Stimulated activated CD4-positive, alpha-beta T cell treated with anti-CD3 and anti-CD28 coated beads, Interleukin-12 subunit alpha, Interleukin-12 subunit beta, amount 100 ng/mL, for 24 hours (primary cell): ENCODE measurements around the gene CFAP53.
"Not testable (repeated sequence)": the region's sequence is repeated elsewhere in the genome, so short reads cannot be mapped to it uniquely, and the experiment has no call there.

ENCODE experiments used
- DNase-seq, 2 experiments: peaks; one replicate each; pipeline ENCODE4 v3.0.0-alpha.2; 2020; ENCODE audit warnings: low read depth in 2 of 2

CFAP53 gene

DNA sequence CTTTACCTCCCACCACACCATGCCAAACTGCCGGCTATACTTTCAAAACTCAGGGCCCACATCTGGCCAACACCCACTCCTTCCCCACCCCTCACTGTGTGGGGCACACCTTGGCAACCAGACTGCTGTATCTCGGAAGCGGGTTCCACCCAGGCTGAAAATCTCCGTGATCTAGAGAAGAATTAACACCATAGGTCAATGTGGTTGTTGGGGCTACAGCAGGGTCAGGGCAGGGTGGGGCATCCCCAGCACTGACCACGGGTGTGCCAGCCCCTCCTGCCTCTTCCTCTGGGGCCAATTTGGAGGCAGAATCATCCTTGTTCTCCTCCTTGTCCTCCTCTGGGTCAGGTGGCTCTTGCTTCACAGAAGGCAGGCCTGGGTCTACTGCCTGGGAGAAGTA, 6.3 kb upstream of the CFAP53 start:
- no peak for DNase-seq

DNA sequence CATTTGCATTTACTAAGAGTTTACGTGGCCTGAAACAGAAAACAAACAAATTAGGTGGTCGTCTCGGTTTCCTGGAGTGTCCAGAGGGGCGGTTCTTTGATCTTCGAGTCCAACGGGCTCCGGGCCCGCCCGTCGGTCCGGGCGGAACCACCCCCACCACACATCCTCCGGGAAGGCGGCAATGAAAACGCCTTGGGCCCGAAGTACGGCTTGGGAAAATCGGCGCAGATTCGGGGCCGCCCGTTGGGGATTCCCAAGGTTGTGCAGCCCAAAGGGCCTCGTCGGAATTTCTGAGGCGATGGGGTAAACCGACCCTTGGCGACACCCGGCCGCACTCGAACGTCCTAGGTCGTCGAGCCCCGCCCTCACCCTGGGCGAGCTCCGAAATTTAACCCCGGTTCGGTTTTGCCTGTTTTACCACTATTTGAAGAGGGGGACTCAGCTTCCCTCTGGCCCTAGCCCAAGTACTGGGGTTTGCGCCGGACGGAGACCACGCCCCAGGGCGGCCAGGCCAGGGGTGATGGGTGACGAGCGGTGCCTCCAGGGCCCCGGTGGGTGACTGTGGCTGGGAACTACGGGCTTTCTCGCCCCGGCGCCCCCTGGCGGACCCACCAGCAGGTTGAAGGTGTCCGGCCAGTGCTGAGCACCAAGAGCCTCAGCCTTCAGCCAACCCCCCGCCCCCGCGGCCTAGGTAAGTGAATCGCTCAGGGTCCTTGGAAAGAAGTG, 1.9 kb upstream of the CFAP53 start:
- DNase-seq: peak; percentile 48 to 76

DNA sequence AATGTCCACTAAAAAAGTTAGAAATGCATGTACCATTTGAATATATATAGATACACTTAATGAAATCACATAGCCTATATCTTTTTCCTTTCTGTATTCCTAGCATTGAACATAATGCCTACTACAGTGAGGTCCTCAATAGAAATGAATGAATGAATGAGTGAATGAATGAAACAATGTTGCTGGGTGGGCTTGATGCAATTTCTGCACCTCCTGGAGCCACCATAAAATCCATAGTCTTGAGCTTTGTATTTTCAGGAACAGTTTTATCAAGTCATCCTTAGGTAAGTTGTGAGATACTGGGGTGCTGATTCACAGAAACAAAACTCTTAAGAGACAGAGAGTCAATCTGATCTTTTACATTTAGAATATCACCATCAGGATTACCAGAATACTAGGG, 3.3 kb downstream of the CFAP53 start:
- DNase-seq: no peak

DNA sequence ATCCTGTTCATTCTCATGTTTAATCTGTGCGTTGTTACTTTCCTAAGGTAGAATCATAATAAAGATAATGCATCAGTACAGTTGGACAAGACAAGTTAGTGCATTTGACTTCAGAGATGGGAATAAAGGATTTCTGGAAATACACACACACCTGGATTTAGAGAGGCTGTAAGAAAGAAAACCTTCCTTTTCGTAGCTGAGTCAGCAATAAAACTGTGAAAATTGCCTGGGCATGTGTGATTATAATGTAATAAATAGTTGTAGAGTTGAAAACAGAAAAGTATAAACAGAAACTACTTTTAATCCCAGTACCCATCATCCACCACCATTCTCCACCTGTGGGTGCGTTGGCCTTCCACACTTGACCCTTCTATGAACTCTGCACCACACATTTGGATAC, 15.4 kb downstream of the CFAP53 start:
- no peak for DNase-seq

DNA sequence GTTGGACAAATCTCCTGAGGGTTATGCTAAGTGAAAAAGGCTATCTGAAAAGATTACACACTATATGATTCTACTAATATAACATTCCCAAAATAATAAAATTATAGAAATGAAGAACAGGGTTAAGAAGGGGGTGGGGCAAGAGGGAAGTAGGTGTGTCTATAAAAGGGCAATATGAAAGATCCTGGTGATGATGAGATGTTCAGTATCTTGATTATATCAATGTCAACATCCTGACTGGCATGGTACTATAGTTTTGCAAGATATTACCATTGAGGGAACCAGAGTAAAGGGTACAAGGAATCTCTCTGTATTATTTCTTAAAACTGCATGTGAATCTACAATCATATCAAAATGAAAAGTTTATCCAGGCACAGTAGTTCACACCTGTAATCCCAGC, 16.7 kb downstream of the CFAP53 start:
- DNase-seq: no peak

DNA sequence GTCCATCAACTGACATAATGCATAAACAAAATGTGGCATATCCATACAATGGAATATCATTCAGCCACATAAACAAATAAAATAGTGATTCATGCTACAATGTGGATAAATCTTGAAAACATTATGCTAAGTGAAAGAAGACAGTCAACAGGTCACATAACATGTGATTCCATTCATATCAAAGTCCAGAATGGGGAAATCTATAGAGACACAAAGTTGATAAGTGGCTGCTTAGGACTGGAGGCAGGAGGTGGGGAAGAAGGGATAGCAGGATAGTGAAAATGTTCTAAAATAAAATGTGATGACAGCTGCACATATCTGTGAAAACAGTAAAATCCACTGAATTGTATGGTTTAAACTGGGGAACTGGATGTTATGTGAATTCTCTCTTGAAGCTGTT, 18.7 kb downstream of the CFAP53 start:
- no peak for DNase-seq

DNA sequence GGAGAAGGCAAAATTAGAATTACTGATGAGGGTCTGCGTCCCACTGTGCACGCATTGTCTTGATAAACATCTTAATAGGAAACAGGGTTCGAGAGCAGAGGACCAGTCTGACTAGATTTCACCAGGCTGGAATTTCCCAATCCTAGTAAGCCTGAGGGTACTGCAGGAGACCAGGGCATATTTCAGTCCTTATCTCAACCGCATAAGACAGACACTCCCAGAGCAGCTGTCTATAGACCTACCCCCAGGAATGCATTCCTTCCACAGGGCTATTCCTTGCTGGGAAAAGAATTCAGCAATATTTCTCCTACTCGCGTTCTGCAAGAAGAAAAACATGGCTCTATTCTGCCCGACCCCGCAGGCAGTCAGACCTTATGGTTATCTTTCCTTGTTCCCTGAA, 24.5 kb downstream of the CFAP53 start:
- DNase-seq: not testable (repeated sequence)

DNA sequence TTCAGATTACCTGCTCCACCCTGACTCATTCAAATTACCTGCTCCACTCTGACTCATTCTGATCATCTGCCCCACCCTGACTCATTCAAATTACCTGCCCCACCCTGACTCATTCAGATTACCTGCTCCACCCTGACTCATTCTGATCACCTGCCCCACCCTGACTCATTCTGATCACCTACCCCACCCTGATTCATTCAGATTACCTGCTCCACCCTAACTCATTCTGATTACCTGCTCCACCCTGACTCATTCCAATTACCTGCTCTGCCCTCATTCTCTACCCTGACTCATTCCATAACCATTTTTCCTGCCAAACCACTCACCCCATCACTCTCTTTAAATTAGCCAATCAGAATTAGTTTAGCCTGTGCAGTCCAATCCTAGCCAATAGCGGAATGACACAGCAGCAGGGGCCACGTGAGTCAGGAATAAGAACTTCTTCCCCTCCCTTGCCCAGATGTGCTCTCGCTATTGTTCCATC, 26.2 kb downstream of the CFAP53 start:
- no peak for DNase-seq

DNA sequence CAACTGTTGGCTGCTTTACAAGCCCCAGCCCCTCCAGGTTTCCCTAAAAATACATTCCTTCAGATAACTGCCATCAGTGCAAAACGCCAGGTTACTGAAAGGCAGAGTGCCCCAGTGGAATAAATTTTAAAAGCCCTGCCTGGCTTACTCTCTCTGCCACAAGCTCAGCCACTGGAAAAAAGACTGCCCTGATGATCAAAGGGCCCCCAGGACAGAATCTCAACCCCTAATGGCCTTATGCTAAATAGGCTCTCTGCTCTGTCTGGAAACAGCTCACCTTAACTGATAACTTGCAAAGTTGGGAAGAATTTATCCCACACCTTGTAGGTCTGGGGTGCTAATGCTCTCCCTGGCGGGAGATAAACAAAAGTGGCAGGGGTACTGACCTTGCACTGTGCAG, 33.9 kb downstream of the CFAP53 start:
- DNase-seq: no peak

DNA sequence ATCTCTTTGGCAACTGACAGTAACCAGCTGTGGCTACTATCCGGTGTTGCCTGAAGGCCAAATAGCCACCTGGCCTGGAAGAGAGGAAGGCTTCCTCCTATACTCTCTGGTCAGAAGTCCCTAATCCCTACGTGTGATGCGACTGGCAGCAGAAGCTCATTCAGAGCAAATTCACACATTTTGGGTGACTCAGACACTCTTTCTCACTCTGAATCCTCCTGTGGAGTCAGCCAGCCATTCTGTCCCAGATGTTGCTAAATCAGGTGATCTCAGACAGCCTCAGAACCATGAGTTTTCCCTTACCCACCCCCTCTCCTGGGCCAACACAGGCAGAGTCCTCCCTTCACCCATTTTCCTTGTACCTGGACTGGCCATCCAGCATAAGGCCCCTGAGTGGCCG, 34.7 kb downstream of the CFAP53 start:
- no peak for DNase-seq

DNA sequence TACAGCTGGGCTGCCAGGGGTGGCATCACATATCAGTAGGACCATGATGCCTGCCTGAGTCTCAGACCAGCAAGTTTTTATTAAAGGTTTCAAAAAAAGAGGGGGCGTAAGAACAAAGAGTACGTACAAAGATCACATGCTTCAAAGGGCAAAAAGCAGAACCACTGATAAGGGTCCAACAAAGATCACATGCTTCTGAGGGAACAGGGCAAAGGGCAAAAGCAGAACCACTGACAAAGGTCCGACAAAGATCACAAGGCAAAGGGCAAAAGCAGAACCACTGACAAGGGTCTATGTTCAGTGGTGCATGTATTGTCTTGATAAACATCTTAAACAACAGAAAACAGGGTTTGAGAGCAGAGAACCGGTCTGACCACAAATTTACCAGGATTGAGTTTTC, 46.0 kb downstream of the CFAP53 start:
- not testable (repeated sequence) for DNase-seq

DNA sequence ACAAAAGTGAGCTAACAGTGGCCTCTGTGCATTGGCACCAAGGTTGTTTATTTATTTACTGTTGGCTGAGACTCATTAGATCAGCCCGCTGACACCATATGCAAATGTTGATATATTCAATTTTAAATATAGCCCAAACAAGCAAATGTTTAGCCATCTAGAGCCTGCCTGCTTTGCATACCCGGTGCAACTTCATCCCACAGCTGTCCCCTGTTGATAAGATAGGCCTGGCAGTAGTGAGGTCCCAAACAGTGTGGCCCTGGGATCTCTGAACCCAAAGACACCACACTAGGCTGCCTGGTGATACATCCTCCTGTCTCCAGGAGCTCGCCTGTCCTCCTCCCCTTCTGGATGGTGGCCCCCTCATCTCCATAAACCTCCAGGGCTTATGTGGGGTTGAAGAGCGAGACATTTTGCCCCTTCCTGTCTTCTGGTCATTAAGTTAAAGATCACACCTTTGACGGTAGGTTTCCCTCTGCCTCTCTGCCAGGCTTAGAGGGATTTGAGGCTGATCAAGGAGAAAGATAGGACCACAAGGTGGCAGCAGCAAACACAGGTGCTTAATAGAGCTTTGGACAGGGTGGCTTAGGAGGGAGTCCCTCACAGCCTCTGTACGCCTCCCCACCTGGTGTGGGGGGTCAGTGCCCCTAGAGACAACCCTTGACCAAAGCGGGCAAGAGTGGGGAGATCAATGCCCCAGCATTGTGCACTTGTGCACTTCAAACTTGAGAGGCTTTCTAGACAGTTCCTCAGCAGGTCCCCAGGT, 47.7 kb downstream of the CFAP53 start:
- DNase-seq: peak in 1 of 2 experiments; percentile 5

DNA sequence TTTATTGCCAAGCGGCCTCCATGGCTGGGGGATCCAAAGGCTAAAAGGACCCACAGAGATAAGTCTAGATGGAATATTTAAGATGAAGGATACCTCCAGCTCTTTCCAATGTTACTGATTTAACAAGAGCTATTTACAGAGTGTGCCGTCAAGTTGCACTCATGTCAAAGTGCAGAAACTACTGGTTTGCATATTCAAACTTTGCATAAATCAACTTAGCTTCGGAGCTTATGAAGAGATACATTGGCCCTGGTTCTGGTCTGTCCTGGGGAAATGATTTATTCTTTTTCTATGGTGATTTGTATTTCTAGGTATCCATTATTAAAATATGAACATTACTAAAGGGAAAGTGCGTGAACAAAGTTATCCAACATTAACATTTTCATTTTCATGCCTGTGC, 57.0 kb downstream of the CFAP53 start:
- no peak for DNase-seq

DNA sequence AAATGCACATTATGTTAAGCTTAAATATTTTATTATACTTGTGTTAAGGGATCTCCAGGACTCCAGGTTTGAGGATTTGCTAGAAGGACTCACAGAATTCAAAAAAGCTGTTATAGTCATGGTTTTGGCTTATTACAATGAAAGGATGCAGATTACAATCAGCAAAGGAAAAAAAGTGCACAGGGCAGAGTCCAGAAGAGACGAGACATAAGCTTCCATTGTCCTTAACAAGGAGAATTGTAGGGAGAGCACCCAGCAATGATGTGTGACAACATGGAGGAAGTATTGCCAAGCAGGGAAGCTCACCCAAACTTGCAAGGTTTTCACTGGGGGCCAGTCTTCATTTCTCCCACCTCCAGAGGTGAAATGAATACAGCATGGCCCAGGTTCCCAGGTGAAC, 58.6 kb downstream of the CFAP53 start:
- no peak for DNase-seq

DNA sequence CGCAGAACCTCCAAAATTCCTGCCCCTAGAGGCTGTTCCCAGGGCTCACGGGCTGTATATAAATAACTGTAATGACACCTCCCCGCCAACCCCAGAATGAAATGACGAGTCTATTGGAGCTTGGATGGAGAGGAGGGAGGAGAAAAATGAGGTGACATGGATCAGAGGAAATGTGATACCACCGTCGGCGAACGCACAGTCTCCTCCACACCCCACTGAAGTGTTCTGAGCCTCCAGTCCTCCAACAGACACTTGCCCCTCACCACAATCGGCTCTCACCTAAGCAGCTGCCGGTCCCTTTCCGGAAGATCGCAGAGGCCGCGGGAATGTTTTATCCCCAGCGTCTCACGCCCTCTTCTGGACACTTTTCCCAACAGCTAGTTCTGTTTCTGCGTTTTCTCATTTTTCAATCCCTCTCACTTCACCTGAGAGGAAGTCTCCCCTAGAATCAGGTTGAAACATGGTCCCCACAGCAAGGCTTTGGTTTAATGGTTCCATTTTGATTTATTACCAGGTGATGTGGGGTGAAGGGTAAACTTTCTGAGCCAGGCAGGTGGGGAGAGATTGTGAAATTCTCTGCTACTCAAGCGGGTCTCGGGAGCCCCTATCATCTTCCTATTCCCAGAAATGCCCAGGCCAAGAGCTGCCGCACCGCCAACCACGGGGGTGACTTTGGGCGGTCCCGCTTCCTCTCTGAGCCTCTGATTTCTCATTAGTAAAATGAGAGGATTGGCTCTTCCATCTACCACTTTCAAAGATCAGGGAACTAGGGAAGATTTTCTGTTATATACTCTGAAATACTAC, 62.3 kb downstream of the CFAP53 start:
- no peak for DNase-seq

DNA sequence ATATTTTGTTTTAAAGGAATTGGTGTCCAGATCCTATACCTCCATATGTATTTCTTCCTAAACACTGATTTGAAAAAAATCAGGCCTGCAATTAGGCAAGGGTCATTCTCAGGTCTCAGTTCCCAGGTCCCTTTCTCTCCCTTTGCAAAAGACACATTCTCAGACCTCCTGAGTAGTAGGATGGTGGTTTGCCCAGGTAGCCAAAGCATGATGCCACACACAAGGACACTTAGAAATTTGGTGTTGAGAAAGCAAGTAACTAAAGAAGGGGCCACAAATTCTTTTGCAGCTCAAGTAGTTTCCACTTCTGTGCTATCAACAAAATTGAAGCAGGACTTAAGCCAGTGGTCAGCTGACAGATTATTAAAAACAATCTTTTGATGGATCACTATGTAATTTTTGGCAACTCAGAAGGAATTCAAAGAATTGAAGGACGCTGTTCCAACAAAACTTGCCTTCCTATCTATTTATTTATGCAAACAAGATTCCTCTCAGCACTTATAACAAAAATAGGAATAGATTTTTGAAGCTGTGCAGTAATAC, 64.7 kb downstream of the CFAP53 start:
- no peak for DNase-seq

DNA sequence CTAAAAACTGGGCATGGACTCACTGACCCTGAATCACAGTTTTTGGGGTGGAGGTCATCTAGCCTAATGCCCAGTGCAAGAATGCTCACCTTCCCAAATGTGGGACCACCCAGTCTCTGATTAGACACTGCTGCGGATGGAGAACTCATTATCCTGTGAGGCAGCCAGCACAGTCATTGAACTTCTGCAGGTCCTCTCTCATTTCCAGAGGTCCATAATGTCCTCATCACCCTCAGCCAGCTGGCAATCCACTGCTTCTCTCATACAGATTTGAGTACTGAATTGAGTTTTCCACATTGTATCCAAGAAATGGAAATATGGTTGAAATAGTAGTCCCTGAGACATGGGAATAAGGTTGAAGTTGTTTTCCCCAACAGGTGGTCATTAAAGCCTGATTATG, 66.4 kb downstream of the CFAP53 start:
- DNase-seq: no peak

DNA sequence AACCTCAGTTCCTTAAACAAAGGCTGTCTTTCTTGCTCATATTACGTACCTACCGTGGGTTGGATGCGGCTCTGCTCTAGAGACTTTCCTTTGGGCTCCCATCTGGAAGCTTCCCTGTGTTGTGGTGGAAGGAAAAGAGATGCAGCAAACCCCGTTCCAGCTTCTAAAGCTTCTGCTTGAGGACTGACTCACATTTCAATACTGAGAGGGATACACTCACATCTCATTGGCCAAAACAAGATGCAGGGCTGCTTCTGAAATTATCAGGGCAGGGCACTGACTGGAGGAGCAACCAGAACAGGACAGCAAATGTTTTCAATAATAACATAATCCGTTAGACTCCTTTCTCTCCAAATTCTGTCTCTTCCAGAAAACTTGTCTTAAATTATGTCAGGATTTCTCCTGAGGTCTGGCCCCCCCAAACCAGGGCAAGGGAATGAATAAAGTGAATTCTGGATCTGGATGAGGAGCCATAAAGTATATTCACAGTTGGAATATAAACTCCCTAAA, 66.9 kb downstream of the CFAP53 start:
- no peak for DNase-seq

DNA sequence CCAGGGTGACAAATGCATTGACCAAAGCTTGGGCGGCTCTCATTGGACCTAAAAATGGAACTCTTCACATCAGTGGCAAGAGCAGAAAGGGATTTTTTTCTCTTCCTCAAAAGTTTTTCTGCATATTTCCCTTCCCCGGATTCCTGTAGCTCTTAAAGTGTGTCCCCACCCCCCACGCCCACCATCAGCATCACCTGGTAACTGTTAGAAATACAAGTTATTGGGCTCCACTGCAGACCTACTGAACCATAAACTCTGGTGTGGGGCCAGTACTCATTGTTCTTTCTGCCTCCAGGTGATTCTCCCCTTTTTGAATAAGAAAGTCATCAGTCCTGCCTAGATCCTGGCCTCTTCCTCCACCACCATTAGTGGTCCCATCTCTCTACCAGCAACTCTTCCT, 70.0 kb downstream of the CFAP53 start:
- DNase-seq: no peak

DNA sequence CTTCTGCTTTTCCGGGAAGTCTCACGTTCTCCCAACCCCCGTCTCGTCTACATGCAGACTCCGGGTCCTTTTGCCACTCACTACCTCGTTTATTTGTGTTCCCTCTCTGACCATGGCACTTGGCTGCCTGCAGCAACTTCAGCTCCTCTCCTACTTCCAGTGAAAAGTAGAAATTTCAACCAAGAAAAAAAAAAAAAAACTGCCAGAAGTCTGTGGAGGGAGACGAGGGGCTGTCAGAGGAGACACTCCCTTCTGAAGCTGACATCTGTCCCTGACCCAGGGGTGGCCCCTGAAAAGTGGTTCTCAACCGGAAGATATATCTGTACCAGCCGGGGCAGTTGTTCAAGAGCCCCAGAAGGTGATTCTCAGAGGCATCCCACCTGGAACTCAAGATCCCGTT, 70.6 kb downstream of the CFAP53 start:
- no peak for DNase-seq

DNA sequence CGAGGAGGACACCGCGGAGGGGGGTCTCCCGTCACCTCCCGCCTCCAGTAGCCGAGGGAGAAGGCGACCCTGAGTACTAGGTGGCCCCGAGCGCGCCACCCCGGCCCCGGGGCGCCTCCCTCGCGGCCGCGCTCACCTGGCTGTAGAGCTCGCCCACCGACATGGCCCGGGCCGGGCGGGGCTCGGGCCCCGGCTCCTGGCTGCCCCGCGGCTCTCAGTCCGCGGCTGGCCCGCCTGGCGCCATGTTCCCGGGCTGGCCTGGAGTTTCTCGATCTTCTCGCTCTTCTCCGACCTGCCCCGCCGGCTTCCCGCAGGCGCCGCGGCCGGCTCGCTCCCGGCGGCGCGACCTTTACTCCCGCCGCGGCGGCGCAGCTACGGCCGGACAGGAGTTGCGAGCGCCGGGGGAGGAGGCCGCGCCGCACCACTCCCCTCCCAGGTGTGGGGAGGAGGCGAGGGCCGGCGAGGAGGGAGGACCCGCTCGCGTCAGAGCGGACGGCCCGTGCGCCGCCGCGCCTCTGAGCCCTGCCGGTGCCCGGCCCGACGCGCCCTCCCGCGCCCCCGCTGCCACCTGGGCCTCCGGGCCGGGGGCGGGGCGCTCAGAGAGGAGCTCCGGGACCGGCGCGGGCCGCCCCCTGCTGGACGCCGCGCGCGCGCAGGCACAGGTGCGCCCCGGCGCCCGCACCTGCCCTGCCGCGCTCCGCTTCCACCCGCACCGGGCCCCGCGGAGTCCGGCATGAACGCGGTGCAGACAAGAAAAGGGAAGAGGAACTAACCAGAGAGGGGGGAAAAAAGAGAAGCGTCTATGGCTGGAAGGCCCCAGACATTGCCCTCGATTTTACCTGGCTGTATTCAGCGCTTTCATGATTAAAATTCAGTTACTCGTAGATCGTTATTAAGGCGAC, 71.4 kb downstream of the CFAP53 start, which contains the start of gene MYO5B:
TSS of gene MYO5B (minus strand) at position 517 of the 902 bp plus-strand sequence. CDS start at position 163, 354 bp downstream.
- DNase-seq: peak in 1 of 2 experiments; percentile 44
